Transverse colon (tissue), 4 donors: ENCODE measurements around the gene CFHR3. TPM values are rescaled to one million over a fixed set of nuclear protein-coding genes. Genes with fewer than 3 reads are reported as not detected.

ENCODE experiments used
- total RNA-seq, 4 donors: library from RNA; depleted of rRNA; stranded (reverse); fragments of >200 nt; gene quantifications; one replicate each; pipeline ENCODE4 v1.1.0, GENCODE V29; 2016

The CFHR3 gene
- total RNA-seq, 4 donors from 2014 or later = 0.32 to 0.55 TPM; not detected in 2

Other genes starting within 250 kb of the CFHR3 start
- gene KCNT2, start 166.4 kb upstream of the CFHR3 start, total RNA-seq = 1 to 10 TPM in 1 of 4 donors, under 1 TPM in 2, not detected in 1; 0.80 to 1.7 (median 0.96) TPM
- gene CFH, start 122.8 kb upstream of the CFHR3 start, total RNA-seq = 10 to 100 TPM in 3 of 4 donors, 1 to 10 TPM in 1; 5.2 to 92.3 (median 23.6) TPM
- not detected for gene CFHR1, start 44.9 kb downstream of the CFHR3 start, total RNA-seq
- gene CFHR4, start 113.2 kb downstream of the CFHR3 start, total RNA-seq = not detected
- not detected for gene CFHR2, start 168.9 kb downstream of the CFHR3 start, total RNA-seq
- not detected for gene CFHR5, start 202.7 kb downstream of the CFHR3 start, total RNA-seq